Measurements from ENCODE around the gene CTNNAL1. TPM values are rescaled to one million over a fixed set of nuclear protein-coding genes. Genes with fewer than 3 reads are reported as not detected.
"Not testable (repeated sequence)": the region's sequence is repeated elsewhere in the genome, so short reads cannot be mapped to it uniquely, and the experiment has no call there.

Gene CTNNAL1
- total RNA-seq, 4 donors from 2014 or later = 59.6 to 88.9 (median 69.6) TPM

DNA sequence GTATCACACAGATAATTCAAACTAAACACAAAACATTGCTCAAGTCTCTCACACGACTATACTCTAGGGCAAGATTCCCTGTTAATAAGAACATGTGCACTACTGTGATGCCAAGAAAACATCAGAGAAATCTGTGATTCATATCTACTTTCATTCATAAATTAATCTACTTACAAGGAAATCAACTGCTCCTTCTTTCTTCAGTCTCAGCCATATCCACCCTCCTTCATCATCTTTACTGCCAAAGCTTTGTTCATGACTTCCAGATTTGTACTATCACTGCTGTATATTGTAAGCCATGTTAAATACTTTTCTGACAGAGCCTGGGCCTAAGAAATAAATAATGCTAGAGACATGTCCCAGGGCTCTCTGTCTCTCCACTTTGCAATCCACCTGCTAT lies 35.1 kb downstream of the CTNNAL1 start:
- no peak for DNase-seq (ENCODE audit: extremely low spot score)
- WGBS = 22% methylated on average over 1 of the region's 1 CpG

DNA sequence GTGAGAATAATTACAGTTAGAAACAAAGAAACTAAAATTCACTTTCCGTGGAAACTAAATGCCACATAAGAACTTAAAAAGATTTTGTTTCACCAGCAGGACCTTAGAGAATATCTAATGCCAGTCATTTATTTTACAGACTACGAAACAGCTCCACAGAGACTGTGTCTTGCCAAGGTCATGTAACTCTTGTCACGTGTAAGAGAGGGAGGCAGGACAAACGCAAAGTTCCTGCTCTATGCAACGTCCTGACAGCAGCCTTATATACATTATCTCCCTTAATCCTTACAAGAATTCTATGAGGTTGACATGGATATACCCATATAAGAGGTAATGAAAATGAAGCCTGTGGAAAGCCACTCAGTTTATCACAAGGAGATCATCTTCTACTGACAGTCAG lies 39.4 kb downstream of the CTNNAL1 start:
- Histone ChIP-seq H3K9me3 (no peaks in the 10 kb centered on the region), H3K36me3 (peaks cover 0 to 36% (median 20%) of the 10 kb centered on the region in 4 donors), H3K27ac (replicated peaks in 1 of 4) (peak overlapping the region; percentile 8 to 24 (median 16)), H3K4me3 (no peak overlapping the region), H3K27me3 (no peaks in the 10 kb centered on the region), H3K4me1 (peaks cover 29 to 41% (median 36%) of the 10 kb centered on the region in 4 donors)
- no peak for DNase-seq (ENCODE audit: extremely low spot score)
- intact Hi-C loops (cut with DNase I) = no loop called here
- peak in 1 of 2 donors; percentile 44 for TF ChIP-seq POLR2AphosphoS5 (IDR thresholded peaks at IDR 0.05)
- no peak for TF ChIP-seq POLR2A (IDR thresholded peaks at IDR 0.05; ENCODE audit: low read depth)
- TF ChIP-seq EP300 (IDR thresholded peaks at IDR 0.05) = no peak
- TF ChIP-seq, protein P1, sequence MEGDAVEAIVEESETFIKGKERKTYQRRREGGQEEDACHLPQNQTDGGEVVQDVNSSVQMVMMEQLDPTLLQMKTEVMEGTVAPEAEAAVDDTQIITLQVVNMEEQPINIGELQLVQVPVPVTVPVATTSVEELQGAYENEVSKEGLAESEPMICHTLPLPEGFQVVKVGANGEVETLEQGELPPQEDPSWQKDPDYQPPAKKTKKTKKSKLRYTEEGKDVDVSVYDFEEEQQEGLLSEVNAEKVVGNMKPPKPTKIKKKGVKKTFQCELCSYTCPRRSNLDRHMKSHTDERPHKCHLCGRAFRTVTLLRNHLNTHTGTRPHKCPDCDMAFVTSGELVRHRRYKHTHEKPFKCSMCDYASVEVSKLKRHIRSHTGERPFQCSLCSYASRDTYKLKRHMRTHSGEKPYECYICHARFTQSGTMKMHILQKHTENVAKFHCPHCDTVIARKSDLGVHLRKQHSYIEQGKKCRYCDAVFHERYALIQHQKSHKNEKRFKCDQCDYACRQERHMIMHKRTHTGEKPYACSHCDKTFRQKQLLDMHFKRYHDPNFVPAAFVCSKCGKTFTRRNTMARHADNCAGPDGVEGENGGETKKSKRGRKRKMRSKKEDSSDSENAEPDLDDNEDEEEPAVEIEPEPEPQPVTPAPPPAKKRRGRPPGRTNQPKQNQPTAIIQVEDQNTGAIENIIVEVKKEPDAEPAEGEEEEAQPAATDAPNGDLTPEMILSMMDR (IDR thresholded peaks at IDR 0.05) = no peak
- 50% methylated on average over 5 of the region's 5 CpGs for WGBS

More for the DNA sequence above, 35.1 kb downstream of the CTNNAL1 start:
- Histone ChIP-seq H3K4me1 (peaks cover 13 to 34% (median 23%) of the 10 kb centered on the region in 4 donors), H3K27ac (replicated peaks in 1 of 4) (peak overlapping the region; percentile 28 to 64 (median 44)), H3K9me3 (no peaks in the 10 kb centered on the region), H3K27me3 (no peaks in the 10 kb centered on the region), H3K4me3 (no peak overlapping the region), H3K36me3 (peaks cover 4 to 47% (median 26%) of the 10 kb centered on the region in 4 donors)
- intact Hi-C loops (cut with DNase I) = no loop called here
- no peak for TF ChIP-seq EP300 (IDR thresholded peaks at IDR 0.05)
- TF ChIP-seq POLR2A (IDR thresholded peaks at IDR 0.05; ENCODE audit: low read depth) = no peak
- TF ChIP-seq POLR2AphosphoS5 (IDR thresholded peaks at IDR 0.05) = no peak
- TF ChIP-seq, protein P1 (IDR thresholded peaks at IDR 0.05) = no peak

DNA sequence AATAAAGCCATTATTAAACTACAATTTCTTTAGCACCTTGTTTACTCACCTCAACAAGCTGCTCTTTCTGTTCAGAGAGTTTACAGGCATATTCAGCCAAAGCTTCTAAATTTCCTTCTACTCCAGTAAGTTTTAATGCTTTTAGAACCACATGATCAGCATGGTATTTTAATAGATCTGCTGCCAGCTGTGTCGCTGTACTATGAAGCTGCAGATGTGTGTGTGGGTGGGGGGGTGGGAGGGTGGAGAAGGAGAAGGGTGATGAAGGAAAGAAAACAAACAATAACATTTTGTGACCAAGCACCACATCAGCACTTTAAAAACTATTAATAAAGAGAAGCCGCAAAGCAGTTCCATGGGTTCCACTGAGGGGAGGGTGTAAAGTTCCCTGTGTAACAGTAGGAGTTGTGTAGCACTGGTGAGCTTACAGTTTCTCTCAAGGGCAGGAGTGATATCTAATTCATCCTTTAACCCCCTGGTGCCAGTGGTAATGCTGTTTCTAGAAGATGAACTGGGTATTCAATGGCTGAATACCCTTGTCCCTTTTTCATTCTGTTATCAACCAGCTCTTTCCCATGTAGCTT lies 40.6 kb downstream of the CTNNAL1 start:
- peaks cover 0 to 28% (median 14%) of the 10 kb centered on the region in 4 donors for H3K36me3 ChIP-seq
- H3K27ac ChIP-seq (replicated peaks in 1 of 4) = peak overlapping the region in 2 of 4 donors; percentile 28 to 43
- no peak overlapping the region for H3K4me3 ChIP-seq
- no peaks in the 10 kb centered on the region for H3K27me3 ChIP-seq
- intact Hi-C loops (cut with DNase I) = no loop called here
- no peak for TF ChIP-seq POLR2AphosphoS5 (IDR thresholded peaks at IDR 0.05)
- no peak for TF ChIP-seq POLR2A (IDR thresholded peaks at IDR 0.05; ENCODE audit: low read depth)
- TF ChIP-seq, protein P1 (IDR thresholded peaks at IDR 0.05) = no peak
- TF ChIP-seq EP300 (IDR thresholded peaks at IDR 0.05) = no peak
- H3K4me1 ChIP-seq = peaks cover 33 to 38% (median 37%) of the 10 kb centered on the region in 4 donors
- no peak for DNase-seq (ENCODE audit: extremely low spot score)
- WGBS = 29% methylated on average over 2 of the region's 2 CpGs
- H3K9me3 ChIP-seq = no peaks in the 10 kb centered on the region

DNA sequence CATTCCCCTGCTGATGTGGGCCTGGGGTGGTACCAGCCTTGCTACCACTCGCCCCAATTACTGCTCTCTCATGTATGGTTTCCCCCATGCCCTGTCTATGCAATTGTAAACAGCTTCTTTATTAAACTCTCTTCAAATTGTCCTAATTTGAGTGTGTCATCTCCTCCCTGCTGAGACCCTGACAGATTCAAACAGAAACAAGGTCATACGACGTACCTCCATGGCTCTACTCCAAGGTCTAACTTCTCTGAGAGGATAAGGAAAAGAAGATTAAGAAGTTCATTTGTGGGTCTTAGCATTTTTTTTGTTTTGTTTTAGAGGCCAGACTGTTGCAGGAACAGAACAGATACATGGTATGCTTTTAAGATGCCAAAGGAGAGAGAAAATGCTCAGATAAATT lies 41.1 kb downstream of the CTNNAL1 start:
- peaks cover 0 to 28% (median 14%) of the 10 kb centered on the region in 4 donors for H3K36me3 ChIP-seq
- no peak for DNase-seq (ENCODE audit: extremely low spot score)
- peak overlapping the region in 2 of 4 donors; percentile 28 to 43 for H3K27ac ChIP-seq (replicated peaks in 1 of 4)
- peaks cover 33 to 41% (median 40%) of the 10 kb centered on the region in 4 donors for H3K4me1 ChIP-seq
- H3K27me3 ChIP-seq = no peaks in the 10 kb centered on the region
- no peak overlapping the region for H3K4me3 ChIP-seq
- H3K9me3 ChIP-seq = no peaks in the 10 kb centered on the region
- intact Hi-C loops (cut with DNase I) = no loop called here
- TF ChIP-seq, protein P1 (IDR thresholded peaks at IDR 0.05) = no peak
- TF ChIP-seq EP300 (IDR thresholded peaks at IDR 0.05) = no peak
- WGBS = 81% methylated on average over 3 of the region's 3 CpGs

DNA sequence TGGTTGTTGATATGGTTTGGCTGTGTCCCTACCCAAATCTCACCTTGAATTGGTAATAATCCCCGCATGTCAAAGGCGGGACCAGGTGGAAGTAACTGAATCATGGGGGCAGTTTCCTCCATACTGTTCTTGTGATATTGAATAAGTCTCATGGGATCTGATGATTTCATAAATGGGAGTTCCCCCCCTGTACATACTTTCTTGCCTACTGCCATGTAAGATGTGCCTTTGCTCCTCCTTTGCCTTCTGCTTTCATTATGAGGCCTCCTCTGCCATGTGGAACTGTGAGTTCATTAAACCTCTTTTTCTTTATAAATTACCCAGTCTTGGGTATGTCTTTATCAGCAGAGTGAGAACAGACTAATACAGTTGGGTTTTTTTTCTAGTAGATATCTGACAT lies 41.9 kb downstream of the CTNNAL1 start:
- H3K36me3 ChIP-seq = peaks cover 0 to 23% (median 11%) of the 10 kb centered on the region in 4 donors
- H3K4me3 ChIP-seq; DNase-seq (ENCODE audit: extremely low spot score); H3K27ac ChIP-seq (replicated peaks in 1 of 4); H3K27me3 ChIP-seq; intact Hi-C loops (cut with DNase I); H3K9me3 ChIP-seq: not testable (repeated sequence)
- peaks cover 33 to 41% (median 40%) of the 10 kb centered on the region in 4 donors for H3K4me1 ChIP-seq
- WGBS = 93% methylated on average over 2 of the region's 2 CpGs

Data from esophagus muscularis mucosa (tissue), 4 donors.